ENCODE results near the gene LGR6.
"Not testable (repeated sequence)": the region's sequence is repeated elsewhere in the genome, so short reads cannot be mapped to it uniquely, and the experiment has no call there.

LGR6 gene

DNA sequence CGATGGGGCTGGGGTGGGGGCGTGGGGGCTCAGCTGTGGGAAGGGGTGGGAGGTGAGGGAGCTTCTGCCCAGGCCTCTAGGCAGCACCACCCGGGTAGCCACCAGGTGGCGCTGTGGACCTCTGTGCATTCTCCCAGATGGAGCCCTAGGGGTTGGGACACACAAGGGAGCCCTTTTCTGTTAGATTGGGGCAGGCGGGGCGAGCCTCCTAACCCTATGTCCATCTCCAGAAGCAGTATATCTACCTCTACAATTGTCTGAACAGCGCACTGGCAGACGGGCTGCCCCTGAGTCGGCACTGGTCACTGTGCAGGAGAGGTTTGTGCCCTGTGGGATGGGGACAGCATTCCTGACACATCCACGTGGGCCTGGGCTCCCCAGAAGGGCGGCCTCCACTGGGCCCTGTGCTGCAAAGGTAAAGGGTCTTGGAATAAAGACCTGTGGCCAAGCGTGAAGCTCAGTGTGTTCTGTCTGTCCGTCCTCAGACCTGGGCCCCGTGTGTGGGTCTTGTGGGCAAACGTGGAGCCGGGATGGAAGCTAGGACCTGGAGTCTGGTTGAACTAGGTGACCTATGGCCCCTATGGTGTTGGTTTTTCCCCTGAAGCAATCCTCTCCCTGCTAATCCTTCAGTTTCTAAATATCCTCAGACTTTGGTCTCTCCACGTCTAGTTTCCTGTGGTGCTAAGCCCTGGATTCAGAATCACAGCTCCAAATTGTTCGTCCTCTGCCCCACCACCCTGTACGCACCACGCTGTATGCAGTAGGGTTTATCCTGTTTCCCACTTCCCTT is 4.4 kb upstream of the LGR6 start:
- Histone ChIP-seq H3K4me2 (ENCODE audit: low read depth, low read length, poor library complexity, severe bottlenecking) (no peak overlapping the region), H3F3A (ENCODE audit: low read depth) (no peaks in the 10 kb centered on the region), H3K4me1 (ENCODE audit: insufficient read depth, low read length, poor library complexity, severe bottlenecking) (peaks cover 14% of the 10 kb centered on the region), H3K9me2 (replicated peaks; ENCODE audit: low read depth, low read length) (no peaks in the 10 kb centered on the region), H2AFZ (ENCODE audit: low read length) (no peak overlapping the region), H3K4me3 (ENCODE audit: low read length, poor library complexity, severe bottlenecking) (no peak overlapping the region), H4K20me1 (ENCODE audit: insufficient read depth, low read length, poor library complexity, severe bottlenecking) (no peaks in the 10 kb centered on the region), H3K79me2 (ENCODE audit: insufficient read depth, low read length) (no peaks in the 10 kb centered on the region), H3K9me3 (ENCODE audit: insufficient read depth, low read depth, low read length) (no peaks in the 10 kb centered on the region), H3K27me3 (ENCODE audit: insufficient read depth, low read length, poor library complexity, severe bottlenecking) (no peaks in the 10 kb centered on the region), H3K36me3 (ENCODE audit: insufficient read depth, low read length) (no peaks in the 10 kb centered on the region), H3K9ac (ENCODE audit: low read depth, low read length, poor library complexity, severe bottlenecking) (no peak overlapping the region)
- no peak for TF ChIP-seq EZH2phosphoT487 (IDR thresholded peaks at IDR 0.05; ENCODE audit: borderline replicate concordance)
- TF ChIP-seq, protein P1, sequence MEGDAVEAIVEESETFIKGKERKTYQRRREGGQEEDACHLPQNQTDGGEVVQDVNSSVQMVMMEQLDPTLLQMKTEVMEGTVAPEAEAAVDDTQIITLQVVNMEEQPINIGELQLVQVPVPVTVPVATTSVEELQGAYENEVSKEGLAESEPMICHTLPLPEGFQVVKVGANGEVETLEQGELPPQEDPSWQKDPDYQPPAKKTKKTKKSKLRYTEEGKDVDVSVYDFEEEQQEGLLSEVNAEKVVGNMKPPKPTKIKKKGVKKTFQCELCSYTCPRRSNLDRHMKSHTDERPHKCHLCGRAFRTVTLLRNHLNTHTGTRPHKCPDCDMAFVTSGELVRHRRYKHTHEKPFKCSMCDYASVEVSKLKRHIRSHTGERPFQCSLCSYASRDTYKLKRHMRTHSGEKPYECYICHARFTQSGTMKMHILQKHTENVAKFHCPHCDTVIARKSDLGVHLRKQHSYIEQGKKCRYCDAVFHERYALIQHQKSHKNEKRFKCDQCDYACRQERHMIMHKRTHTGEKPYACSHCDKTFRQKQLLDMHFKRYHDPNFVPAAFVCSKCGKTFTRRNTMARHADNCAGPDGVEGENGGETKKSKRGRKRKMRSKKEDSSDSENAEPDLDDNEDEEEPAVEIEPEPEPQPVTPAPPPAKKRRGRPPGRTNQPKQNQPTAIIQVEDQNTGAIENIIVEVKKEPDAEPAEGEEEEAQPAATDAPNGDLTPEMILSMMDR (conservative IDR thresholded peaks at IDR 0.05; ENCODE audit: low read length): peak; percentile 66

DNA sequence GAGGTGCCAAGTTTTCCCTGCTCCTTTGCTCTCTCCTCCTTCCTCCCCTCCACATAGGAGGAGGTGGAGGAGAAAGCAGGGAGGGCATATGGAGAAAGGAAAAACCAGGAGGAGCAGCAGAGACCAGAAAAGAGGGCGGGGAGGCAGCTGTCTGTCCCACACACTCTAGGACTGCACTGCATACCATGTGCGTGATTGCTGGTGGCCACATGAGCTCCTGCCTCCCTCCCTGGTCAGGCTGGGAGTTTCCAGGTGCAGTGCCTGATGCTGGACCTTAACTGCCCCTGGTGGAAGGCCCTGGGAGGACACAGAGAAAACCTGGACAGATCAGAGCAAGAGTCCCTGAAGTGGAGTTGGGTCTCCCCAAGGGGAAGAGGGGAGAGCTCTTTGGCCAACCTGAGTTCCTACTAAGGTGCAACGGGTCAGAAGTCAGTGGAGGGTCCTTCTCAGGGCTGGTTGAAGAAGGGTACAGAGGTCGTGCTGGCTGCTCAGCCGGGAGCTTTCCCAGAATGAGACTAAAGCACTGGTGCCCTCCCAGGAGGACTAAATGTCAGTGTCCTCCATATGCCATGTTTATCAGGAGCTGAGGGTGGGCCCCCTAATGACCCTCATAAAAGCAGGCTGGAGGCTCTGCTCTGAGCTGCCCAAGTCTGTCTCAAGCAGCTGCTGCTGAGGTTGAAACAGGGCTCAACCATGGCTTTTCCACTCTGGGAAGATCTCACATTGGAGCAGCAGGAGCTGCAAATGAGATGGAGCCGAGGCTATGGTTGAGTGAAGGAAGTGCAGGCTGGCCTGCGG is 3.5 kb upstream of the LGR6 start:
- H3K9ac ChIP-seq (ENCODE audit: low read depth, low read length, poor library complexity, severe bottlenecking): no peak overlapping the region

DNA sequence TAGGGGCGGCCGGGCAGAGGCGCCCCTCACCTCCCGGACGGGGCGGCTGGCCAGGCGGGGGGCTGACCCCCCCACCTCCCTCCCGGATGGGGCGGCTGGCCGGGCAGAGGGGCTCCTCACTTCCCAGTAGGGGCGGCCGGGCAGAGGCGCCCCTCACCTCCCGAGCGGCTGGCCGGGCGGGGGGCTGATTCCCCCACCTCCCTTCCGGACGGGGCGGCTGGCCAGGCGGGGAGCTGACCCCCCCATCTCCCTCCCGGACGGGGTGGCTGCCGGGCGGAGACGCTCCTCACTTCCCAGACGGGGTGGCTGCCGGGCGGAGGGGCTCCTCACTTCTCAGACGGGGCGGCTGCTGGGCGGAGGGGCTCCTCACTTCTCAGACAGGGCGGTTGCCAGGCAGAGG is 2.2 kb upstream of the LGR6 start:
- H4K20me1 ChIP-seq (ENCODE audit: insufficient read depth, low read length, poor library complexity, severe bottlenecking); H3K9me2 ChIP-seq (replicated peaks; ENCODE audit: low read depth, low read length); H3K4me3 ChIP-seq (ENCODE audit: low read length, poor library complexity, severe bottlenecking); H3F3A ChIP-seq (ENCODE audit: low read depth); H3K4me1 ChIP-seq (ENCODE audit: insufficient read depth, low read length, poor library complexity, severe bottlenecking); H3K4me2 ChIP-seq (ENCODE audit: low read depth, low read length, poor library complexity, severe bottlenecking); H2AFZ ChIP-seq (ENCODE audit: low read length); H3K79me2 ChIP-seq (ENCODE audit: insufficient read depth, low read length); H3K27me3 ChIP-seq (ENCODE audit: insufficient read depth, low read length, poor library complexity, severe bottlenecking); H3K36me3 ChIP-seq (ENCODE audit: insufficient read depth, low read length); H3K9me3 ChIP-seq (ENCODE audit: insufficient read depth, low read depth, low read length); H3K9ac ChIP-seq (ENCODE audit: low read depth, low read length, poor library complexity, severe bottlenecking): not testable (repeated sequence)

More for the DNA sequence above, 3.5 kb upstream of the LGR6 start:
- Histone ChIP-seq H3K27me3 (ENCODE audit: insufficient read depth, low read length, poor library complexity, severe bottlenecking) (no peaks in the 10 kb centered on the region), H3K36me3 (ENCODE audit: insufficient read depth, low read length) (no peaks in the 10 kb centered on the region), H2AFZ (ENCODE audit: low read length) (no peak overlapping the region), H3K4me2 (ENCODE audit: low read depth, low read length, poor library complexity, severe bottlenecking) (no peak overlapping the region), H3K9me2 (replicated peaks; ENCODE audit: low read depth, low read length) (no peaks in the 10 kb centered on the region), H3K79me2 (ENCODE audit: insufficient read depth, low read length) (no peaks in the 10 kb centered on the region), H3K4me1 (ENCODE audit: insufficient read depth, low read length, poor library complexity, severe bottlenecking) (peaks cover 4% of the 10 kb centered on the region), H3K4me3 (ENCODE audit: low read length, poor library complexity, severe bottlenecking) (no peak overlapping the region), H3K9me3 (ENCODE audit: insufficient read depth, low read depth, low read length) (no peaks in the 10 kb centered on the region), H3F3A (ENCODE audit: low read depth) (no peaks in the 10 kb centered on the region), H4K20me1 (ENCODE audit: insufficient read depth, low read length, poor library complexity, severe bottlenecking) (no peaks in the 10 kb centered on the region)
- TF ChIP-seq, protein P1 (conservative IDR thresholded peaks at IDR 0.05; ENCODE audit: low read length): no peak; the same call in 1 of the 2 replicates
- TF ChIP-seq EZH2phosphoT487 (IDR thresholded peaks at IDR 0.05; ENCODE audit: borderline replicate concordance): no peak

Measured in Loucy (cell line).